Ishikawa (cell line): ENCODE measurements around the gene DPH2.

Source experiments
- CEBPB ChIP-seq: IDR thresholded peaks from 2 replicates; pipeline ENCODE4 v1.6.1; 2012
- CREB1 ChIP-seq: IDR thresholded peaks from 2 replicates; pipeline ENCODE4 v1.6.1; 2012; ENCODE audit warnings: low read depth
- EGR1 ChIP-seq: IDR thresholded peaks from 2 replicates; pipeline ENCODE4 v1.6.1; 2012
- EP300 ChIP-seq: IDR thresholded peaks from 2 replicates; pipeline ENCODE4 v1.6.1; 2012; ENCODE audit warnings: borderline replicate concordance
- FOXM1 ChIP-seq: IDR thresholded peaks from 2 replicates; pipeline ENCODE4 v1.6.1; 2012; ENCODE audit warnings: low read depth, borderline replicate concordance
- MAX ChIP-seq: IDR thresholded peaks from 2 replicates; pipeline ENCODE4 v1.6.1; 2012
- NFIC ChIP-seq: IDR thresholded peaks from 2 replicates; pipeline ENCODE4 v1.6.1; 2012
- RAD21 ChIP-seq: IDR thresholded peaks from 2 replicates; pipeline ENCODE4 v1.6.1; 2012; ENCODE audit warnings: low read depth
- REST ChIP-seq: IDR thresholded peaks from 2 replicates; pipeline ENCODE4 v1.6.1; 2012; ENCODE audit warnings: low read depth, mild to moderate bottlenecking
- TAF1 ChIP-seq: IDR thresholded peaks from 2 replicates; pipeline ENCODE4 v1.6.1; 2012; ENCODE audit warnings: low read depth, mild to moderate bottlenecking
- TCF12 ChIP-seq: IDR thresholded peaks from 2 replicates; pipeline ENCODE4 v1.6.1; 2012; ENCODE audit warnings: low read depth
- TEAD4 ChIP-seq: IDR thresholded peaks from 2 replicates; pipeline ENCODE4 v1.6.1; 2012
- USF1 ChIP-seq: IDR thresholded peaks from 2 replicates; pipeline ENCODE4 v1.6.1; 2012
- YY1 ChIP-seq: IDR thresholded peaks from 2 replicates; pipeline ENCODE4 v1.6.1; 2012; ENCODE audit warnings: low read depth
- ZBTB7A ChIP-seq: IDR thresholded peaks from 2 replicates; pipeline ENCODE4 v1.6.1; 2012; ENCODE audit warnings: low read depth

Gene DPH2

GRCh38 chr1:43978264-43978550, 8.4 kb downstream of the DPH2 start:
- TF ChIP-seq FOXM1: no peak
- no peak for TF ChIP-seq RAD21
- TF ChIP-seq USF1: no peak
- TF ChIP-seq CREB1: no peak
- TF ChIP-seq NFIC: no peak
- TF ChIP-seq YY1: no peak
- no peak for TF ChIP-seq EGR1
- no peak for TF ChIP-seq TEAD4
- TF ChIP-seq REST: no peak
- TF ChIP-seq EP300: no peak
- TF ChIP-seq ZBTB7A: no peak
- TF ChIP-seq CEBPB: no peak
- TF ChIP-seq MAX: no peak
- no peak for TF ChIP-seq TAF1
- TF ChIP-seq TCF12: no peak

- no peak for TF ChIP-seq TAF1
- no peak for TF ChIP-seq RAD21
- no peak for TF ChIP-seq MAX
- no peak for TF ChIP-seq REST
- TF ChIP-seq EP300: no peak
- TF ChIP-seq FOXM1: no peak
- TF ChIP-seq ZBTB7A: no peak
- no peak for TF ChIP-seq CEBPB
- no peak for TF ChIP-seq YY1
- no peak for TF ChIP-seq CREB1
- TF ChIP-seq USF1: no peak
- no peak for TF ChIP-seq TEAD4
- no peak for TF ChIP-seq NFIC
- TF ChIP-seq EGR1: no peak
- no peak for TF ChIP-seq TCF12
These were observed 8.9 kb downstream of the DPH2 start, which contains the start of gene B4GALT2 for GRCh38 chr1:43978551-43979260. Gene B4GALT2, plus strand, starts transcription at chr1:43979210. Its CDS starts 1,951 bp downstream, at chr1:43981161.

GRCh38 chr1:43979261-43979527, 9.4 kb downstream of the DPH2 start:
- TF ChIP-seq TEAD4: no peak
- TF ChIP-seq REST: no peak
- no peak for TF ChIP-seq CREB1
- no peak for TF ChIP-seq CEBPB
- no peak for TF ChIP-seq EP300

- no peak for TF ChIP-seq NFIC
- peak; percentile 39; the same call in 1 of the 2 replicates for TF ChIP-seq ZBTB7A
- peak; percentile 93 for TF ChIP-seq MAX
- TF ChIP-seq USF1: peak; percentile 83
- no peak for TF ChIP-seq CEBPB
- TF ChIP-seq CREB1: no peak
These were observed 9.9 kb downstream of the DPH2 start for GRCh38 chr1:43979528-43980254.
